ENCODE results near the gene SLC29A2. TPM values are rescaled to one million over a fixed set of nuclear protein-coding genes. Genes with fewer than 3 reads are reported as not detected.

Gene SLC29A2
- total RNA-seq, 1 experiment from 2014 or later = 36.1 TPM

- no peaks in the 10 kb centered on the region for H3K79me2 ChIP-seq (ENCODE audit: low read depth)
- H3K36me3 ChIP-seq (ENCODE audit: low read depth) = no peaks in the 10 kb centered on the region
These were observed 55.4 kb downstream of the SLC29A2 start for GRCh38 chr11:66315921-66316811.

DNA sequence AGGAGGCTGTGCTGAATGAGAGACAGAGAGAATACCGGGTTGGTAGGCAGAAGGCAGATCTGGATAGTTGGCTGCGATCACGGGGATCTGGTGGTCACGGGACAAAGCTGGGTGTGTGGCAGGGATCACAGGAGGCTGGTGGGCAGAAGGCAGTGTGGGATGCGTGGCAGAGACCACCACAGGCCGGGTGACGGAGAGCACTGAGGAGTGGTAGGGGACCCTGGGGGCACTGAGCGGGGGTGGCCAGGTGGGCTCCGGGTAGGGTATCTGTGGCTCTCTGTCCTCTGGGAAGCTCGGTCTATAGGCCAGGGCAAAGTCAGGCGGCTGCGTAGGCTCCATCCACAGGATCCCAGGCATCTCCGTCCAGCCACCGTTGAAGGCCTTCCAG lies 56.1 kb downstream of the SLC29A2 start:
- H3K79me2 ChIP-seq (ENCODE audit: low read depth) = no peaks in the 10 kb centered on the region
- ChIA-PET POLR2A (ENCODE audit: unreplicated experiment) (no interaction called here), CTCF (no interaction called here)
- DNase-seq = no peak
- peaks cover 4% of the 10 kb centered on the region; the same call in 1 of the 2 replicates for H3K27me3 ChIP-seq (ENCODE audit: insufficient read depth, low read depth)
- intact Hi-C loops (cut with micrococcal nuclease; ENCODE audit: unreplicated experiment) = no loop called here
- BruUV-seq (replicated peaks) = no TSS peak
- no peaks in the 10 kb centered on the region for H3K36me3 ChIP-seq (ENCODE audit: low read depth)
- H3K4me3 ChIP-seq = no peak overlapping the region
- H3K27ac ChIP-seq = no peak overlapping the region
- no peaks in the 10 kb centered on the region for H4K20me1 ChIP-seq (ENCODE audit: insufficient read depth)
- no peak overlapping the region for H2AFZ ChIP-seq
- H3K9me2 ChIP-seq (ENCODE audit: insufficient read depth) = no peaks in the 10 kb centered on the region
- TF ChIP-seq EZH2 (IDR thresholded peaks at IDR 0.05; ENCODE audit: low read depth) (no peak), CTCF (conservative IDR thresholded peaks at IDR 0.05) (no peak)
- H3F3A ChIP-seq (ENCODE audit: insufficient read depth, low read depth) = peaks cover 13% of the 10 kb centered on the region; the same call in 1 of the 2 replicates
- peaks cover 13% of the 10 kb centered on the region; the same call in 1 of the 2 replicates for H3K9me3 ChIP-seq (ENCODE audit: insufficient read depth, low read depth)
- no peak overlapping the region for H3K4me2 ChIP-seq
- H3K4me1 ChIP-seq (replicated peaks; ENCODE audit: insufficient read depth) = peaks cover 16% of the 10 kb centered on the region

More at GRCh38 chr11:66315921-66316811, 55.4 kb downstream of the SLC29A2 start:
- Histone ChIP-seq H3K4me1 (replicated peaks; ENCODE audit: insufficient read depth) (peaks cover 16% of the 10 kb centered on the region), H3K4me2 (no peak overlapping the region), H3K27ac (no peak overlapping the region), H3K9me2 (ENCODE audit: insufficient read depth) (no peaks in the 10 kb centered on the region), H3F3A (ENCODE audit: insufficient read depth, low read depth) (peaks cover 13% of the 10 kb centered on the region; the same call in 1 of the 2 replicates), H4K20me1 (ENCODE audit: insufficient read depth) (no peaks in the 10 kb centered on the region), H3K4me3 (no peak overlapping the region), H2AFZ (no peak overlapping the region), H3K27me3 (ENCODE audit: insufficient read depth, low read depth) (peaks cover 8% of the 10 kb centered on the region; the same call in 1 of the 2 replicates), H3K9me3 (ENCODE audit: insufficient read depth, low read depth) (peaks cover 13% of the 10 kb centered on the region; the same call in 1 of the 2 replicates)
- TF ChIP-seq EZH2 (IDR thresholded peaks at IDR 0.05; ENCODE audit: low read depth) = no peak
- TF ChIP-seq CTCF (conservative IDR thresholded peaks at IDR 0.05) = no peak
- no peak for DNase-seq
- ChIA-PET CTCF (no interaction called here), POLR2A (ENCODE audit: unreplicated experiment) (no interaction called here)
- intact Hi-C loops (cut with micrococcal nuclease; ENCODE audit: unreplicated experiment) = no loop called here
- BruUV-seq (replicated peaks) = no TSS peak

- Histone ChIP-seq H4K20me1 (ENCODE audit: insufficient read depth) (no peaks in the 10 kb centered on the region), H3F3A (ENCODE audit: insufficient read depth, low read depth) (peaks cover 10% of the 10 kb centered on the region; the same call in 1 of the 2 replicates), H2AFZ (no peak overlapping the region), H3K27ac (no peak overlapping the region), H3K4me3 (no peak overlapping the region), H3K9me2 (ENCODE audit: insufficient read depth) (no peaks in the 10 kb centered on the region), H3K27me3 (ENCODE audit: insufficient read depth, low read depth) (peaks cover 1% of the 10 kb centered on the region), H3K9me3 (ENCODE audit: insufficient read depth, low read depth) (peaks cover 8% of the 10 kb centered on the region; the same call in 1 of the 2 replicates), H3K4me1 (replicated peaks; ENCODE audit: insufficient read depth) (peaks cover 16% of the 10 kb centered on the region), H3K36me3 (ENCODE audit: low read depth) (no peaks in the 10 kb centered on the region), H3K79me2 (ENCODE audit: low read depth) (no peaks in the 10 kb centered on the region), H3K4me2 (no peak overlapping the region)
- ChIA-PET POLR2A (ENCODE audit: unreplicated experiment) (no interaction called here), CTCF (no interaction called here)
- intact Hi-C loops (cut with micrococcal nuclease; ENCODE audit: unreplicated experiment) = loop anchor here (5.0 kb wide), 1 partner anchor 57 kb away; the partner anchor contains the start of gene SLC29A2
- TF ChIP-seq CTCF (conservative IDR thresholded peaks at IDR 0.05) (no peak), EZH2 (IDR thresholded peaks at IDR 0.05; ENCODE audit: low read depth) (no peak)
- no peak for DNase-seq
- BruUV-seq (replicated peaks) = no TSS peak
These were observed 56.7 kb downstream of the SLC29A2 start for GRCh38 chr11:66314561-66315497.

Data from PC-9 (cell line).